ENCODE results near the gene FNDC7. TPM values are rescaled to one million over a fixed set of nuclear protein-coding genes. Genes with fewer than 3 reads are reported as not detected.

Gene FNDC7
- not detected in 2 replicates for total RNA-seq (2014; rRNA removed; shearing (Covaris generic))
- not detected in 2 replicates for total RNA-seq (2022)
- Bru-seq, nascent RNA = percentile 17 among the genes with signal in this experiment
- percentile 23 among the genes with signal in this experiment for BruChase-seq, experiment 1, labeled RNA remaining after a 6-hour chase
- percentile 26 among the genes with signal in this experiment for BruChase-seq, experiment 2, labeled RNA remaining after a 2-hour chase
- long read RNA-seq = 0 reads

DNA sequence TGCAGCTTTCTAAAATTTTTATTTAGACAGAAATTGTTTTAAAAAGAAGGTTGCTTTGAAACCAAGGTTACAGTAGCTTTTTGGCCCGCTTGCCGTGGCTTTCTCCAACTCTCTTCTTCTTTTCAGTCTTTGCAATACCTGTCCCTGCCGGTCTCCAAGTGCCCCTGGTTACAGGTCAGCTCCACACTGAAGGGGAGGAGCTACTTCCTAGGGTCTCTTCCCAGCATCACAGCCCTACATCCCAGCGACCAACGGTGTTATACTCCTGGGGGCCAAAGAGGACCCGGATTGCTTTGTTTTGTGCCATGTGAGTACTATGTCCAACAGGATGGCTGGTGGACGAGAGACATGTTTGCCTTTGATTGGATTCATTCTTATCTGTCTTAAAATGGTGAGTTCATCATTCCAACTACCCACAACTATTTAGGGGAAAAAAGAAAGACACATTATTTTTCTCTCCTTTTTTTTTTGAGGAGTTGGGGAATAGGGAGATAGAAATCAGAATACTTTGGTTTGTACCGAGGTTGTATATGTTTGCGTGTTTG, at the start of gene FNDC7:
TSS of gene FNDC7 (plus strand) at position 303 of the 545 bp plus-strand sequence. CDS start at position 329, 26 bp downstream.
- ChIA-PET CTCF (ENCODE audit: unreplicated experiment) (no interaction called here), POLR2A (interaction anchor here (0.7 kb wide), 1 partner anchor 1370 kb away, joined by 3 read pairs; no protein-coding TSS in a partner anchor)
- Histone ChIP-seq H3K27ac (ENCODE audit: low read depth, low read length, poor library complexity, severe bottlenecking) (no peak within 1 kb of the TSS), H3K79me2 (ENCODE audit: insufficient read depth, low read depth, low read length) (no peaks in the 10 kb centered on the region), H2AFZ (ENCODE audit: low read length) (no peak within 1 kb of the TSS), H3K4me1 (ENCODE audit: insufficient read depth, low read length, poor library complexity, severe bottlenecking) (no peaks in the 10 kb centered on the region), H3K4me3 (ENCODE audit: low read depth, low read length, poor library complexity, severe bottlenecking) (no peak within 1 kb of the TSS), H3K9me3 (ENCODE audit: low read length) (no peaks in the 10 kb centered on the region), H3K4me2 (ENCODE audit: low read length) (no peak within 1 kb of the TSS), H3K9me2 (ENCODE audit: insufficient read depth, low read length) (no peaks in the 10 kb centered on the region), H4K20me1 (ENCODE audit: insufficient read depth, low read length) (no peaks in the 10 kb centered on the region), H3K36me3 (ENCODE audit: insufficient read depth, low read length) (no peaks in the 10 kb centered on the region)
- intact Hi-C loops (cut with micrococcal nuclease; ENCODE audit: unreplicated experiment) = no loop called here
- no peak for DNase-seq (ENCODE audit: low spot score)
- TF ChIP-seq CTCF (conservative IDR thresholded peaks at IDR 0.05; ENCODE audit: low read length) (no peak), EZH2phosphoT487 (IDR thresholded peaks at IDR 0.05; ENCODE audit: borderline replicate concordance, low read depth, low read length) (no peak)
- no TSS peak for BruUV-seq (replicated peaks)

DNA sequence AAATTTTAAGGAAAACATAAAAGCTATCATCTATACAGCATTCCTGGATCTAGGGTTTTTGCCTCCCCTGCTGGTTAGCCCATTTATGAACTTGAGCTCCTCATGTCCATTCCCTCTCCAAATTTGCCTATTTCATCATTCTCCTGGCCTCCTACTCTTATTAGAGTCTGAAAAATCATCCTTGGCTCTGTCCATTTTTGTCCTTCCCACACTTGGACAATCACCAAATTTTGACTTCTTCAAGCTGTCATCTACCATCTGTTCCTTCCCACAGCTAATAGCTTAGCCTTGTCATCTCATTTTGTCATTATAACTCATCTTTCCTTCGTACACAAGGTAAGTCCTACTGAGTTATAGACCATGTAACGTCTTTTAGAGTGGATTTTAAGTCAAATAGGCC, 49.6 kb upstream of the FNDC7 start:
- H3K4me3 ChIP-seq (ENCODE audit: low read depth, low read length, poor library complexity, severe bottlenecking) = no peak overlapping the region
- ChIA-PET POLR2A (interaction anchor here (0.6 kb wide), 1 partner anchor 130 kb away, joined by 3 read pairs; no protein-coding TSS in a partner anchor), CTCF (ENCODE audit: unreplicated experiment) (no interaction called here)
- H3K36me3 ChIP-seq (ENCODE audit: insufficient read depth, low read length) = no peaks in the 10 kb centered on the region
- H3K4me2 ChIP-seq (ENCODE audit: low read length) = no peak overlapping the region
- no peaks in the 10 kb centered on the region for H3K9me2 ChIP-seq (ENCODE audit: insufficient read depth, low read length)
- no peak for TF ChIP-seq EZH2phosphoT487 (IDR thresholded peaks at IDR 0.05; ENCODE audit: borderline replicate concordance, low read depth, low read length)
- TF ChIP-seq CTCF (conservative IDR thresholded peaks at IDR 0.05; ENCODE audit: low read length) = no peak
- H3K4me1 ChIP-seq (ENCODE audit: insufficient read depth, low read length, poor library complexity, severe bottlenecking) = no peaks in the 10 kb centered on the region
- no peak for DNase-seq (ENCODE audit: low spot score)
- H2AFZ ChIP-seq (ENCODE audit: low read length) = no peak overlapping the region
- H3K27ac ChIP-seq (ENCODE audit: low read depth, low read length, poor library complexity, severe bottlenecking) = no peak overlapping the region
- H3K9me3 ChIP-seq (ENCODE audit: low read length) = no peaks in the 10 kb centered on the region
- intact Hi-C loops (cut with micrococcal nuclease; ENCODE audit: unreplicated experiment) = no loop called here
- no peaks in the 10 kb centered on the region for H4K20me1 ChIP-seq (ENCODE audit: insufficient read depth, low read length)
- H3K79me2 ChIP-seq (ENCODE audit: insufficient read depth, low read depth, low read length) = no peaks in the 10 kb centered on the region
- no TSS peak for BruUV-seq (replicated peaks)

GRCh38 chr1:108664481-108664880, 48.2 kb upstream of the FNDC7 start:
- CTCF ChIA-PET (ENCODE audit: unreplicated experiment) = no interaction called here
- H3K4me2 ChIP-seq (ENCODE audit: low read length) = no peak overlapping the region
- TF ChIP-seq CTCF (conservative IDR thresholded peaks at IDR 0.05; ENCODE audit: low read length) (no peak), EZH2phosphoT487 (IDR thresholded peaks at IDR 0.05; ENCODE audit: borderline replicate concordance, low read depth, low read length) (no peak)
- BruUV-seq (replicated peaks) = no TSS peak
- POLR2A ChIA-PET = no interaction called here
- H3K79me2 ChIP-seq (ENCODE audit: insufficient read depth, low read depth, low read length) = no peaks in the 10 kb centered on the region
- H3K36me3 ChIP-seq (ENCODE audit: insufficient read depth, low read length) = no peaks in the 10 kb centered on the region
- no peak overlapping the region for H2AFZ ChIP-seq (ENCODE audit: low read length)
- DNase-seq (ENCODE audit: low spot score) = no peak
- no peaks in the 10 kb centered on the region for H3K4me1 ChIP-seq (ENCODE audit: insufficient read depth, low read length, poor library complexity, severe bottlenecking)
- H3K27ac ChIP-seq (ENCODE audit: low read depth, low read length, poor library complexity, severe bottlenecking) = no peak overlapping the region
- H3K9me2 ChIP-seq (ENCODE audit: insufficient read depth, low read length) = no peaks in the 10 kb centered on the region
- no peaks in the 10 kb centered on the region for H3K9me3 ChIP-seq (ENCODE audit: low read length)
- no peak overlapping the region for H3K4me3 ChIP-seq (ENCODE audit: low read depth, low read length, poor library complexity, severe bottlenecking)
- intact Hi-C loops (cut with micrococcal nuclease; ENCODE audit: unreplicated experiment) = no loop called here
- no peaks in the 10 kb centered on the region for H4K20me1 ChIP-seq (ENCODE audit: insufficient read depth, low read length)
